RKO (cell line): ENCODE data around the gene VAMP8.
"Not testable (repeated sequence)": the region's sequence is repeated elsewhere in the genome, so short reads cannot be mapped to it uniquely, and the experiment has no call there.

Experiments
- DNase-seq: peaks from one replicate; pipeline ENCODE4 v3.0.0-alpha.2; 2016; ENCODE audit warnings: low spot score

Gene VAMP8

GRCh38 chr2:85579266-85579935 lies 2.0 kb downstream of the VAMP8 start:
- no peak for DNase-seq

- DNase-seq: no peak
These were observed 2.8 kb downstream of the VAMP8 start for GRCh38 chr2:85580206-85580605.

- DNase-seq: no peak
These were observed 5.1 kb downstream of the VAMP8 start for GRCh38 chr2:85582492-85582891.

GRCh38 chr2:85583667-85584353 lies 6.4 kb downstream of the VAMP8 start:
- no peak for DNase-seq

GRCh38 chr2:85584354-85584856 lies 7.0 kb downstream of the VAMP8 start, which contains the start of gene VAMP5:
TSS of gene VAMP5 (plus strand) at chr2:85584431. CDS start at chr2:85584491, 60 bp downstream.
- no peak for DNase-seq

- peak; percentile 69 for DNase-seq
These were observed 7.7 kb downstream of the VAMP8 start for GRCh38 chr2:85584857-85585780.

- no peak for DNase-seq
These were observed 8.4 kb downstream of the VAMP8 start for GRCh38 chr2:85585781-85586105.

GRCh38 chr2:85588236-85588635 lies 10.8 kb downstream of the VAMP8 start:
- DNase-seq: no peak

- DNase-seq: no peak
These were observed 11.3 kb downstream of the VAMP8 start for GRCh38 chr2:85588645-85589044.

- no peak for DNase-seq
These were observed 11.8 kb downstream of the VAMP8 start for GRCh38 chr2:85589181-85589580.

GRCh38 chr2:85589982-85590791 lies 12.8 kb downstream of the VAMP8 start:
- no peak for DNase-seq

GRCh38 chr2:85590950-85591349 lies 13.6 kb downstream of the VAMP8 start:
- no peak for DNase-seq

- DNase-seq: no peak
These were observed 14.2 kb downstream of the VAMP8 start for GRCh38 chr2:85591563-85591962.

GRCh38 chr2:85592299-85592698 lies 14.9 kb downstream of the VAMP8 start:
- not testable (repeated sequence) for DNase-seq

GRCh38 chr2:85593023-85593422 lies 15.6 kb downstream of the VAMP8 start:
- no peak for DNase-seq

GRCh38 chr2:85594715-85595300 lies 17.4 kb downstream of the VAMP8 start:
- DNase-seq: no peak

- peak; percentile 99 for DNase-seq
These were observed 18.1 kb downstream of the VAMP8 start, which contains the start of gene RNF181 for GRCh38 chr2:85595301-85596025. TSS of gene RNF181 (plus strand) at chr2:85595745. CDS start at chr2:85595764, 19 bp downstream.

GRCh38 chr2:85596026-85596333 lies 18.6 kb downstream of the VAMP8 start:
- DNase-seq: peak; percentile 50

- DNase-seq: no peak
These were observed 19.2 kb downstream of the VAMP8 start for GRCh38 chr2:85596486-85597143.

- DNase-seq: no peak
These were observed 19.9 kb downstream of the VAMP8 start for GRCh38 chr2:85597241-85597640.
